Esophagus muscularis mucosa (tissue), 4 donors: Measurements from ENCODE around the gene NCAPH2.

Source experiments
- CTCF ChIP-seq, 3 experiments: fragments of 200-600 bp in 2 of 3; fragments of 450-650 bp in 1 of 3; sonication (generic) in 2 of 3; IDR thresholded peaks; one replicate each; pipeline ENCODE4 v1.5.1; 2017 to 2019; ENCODE audit warnings: antibody characterized with exemption in 3 of 3, mild to moderate bottlenecking in 2 of 3, moderate library complexity in 1 of 3
- EP300 ChIP-seq: sonication (generic); formaldehyde crosslinking; IDR thresholded peaks from one replicate; pipeline ENCODE4 v1.6.1; 2017; ENCODE audit warnings: antibody characterized with exemption
- POLR2AphosphoS5 ChIP-seq, 2 donors: sonication (generic); formaldehyde crosslinking; IDR thresholded peaks; one replicate each; pipeline ENCODE4 v1.6.1; 2017; ENCODE audit warnings: antibody characterized with exemption in 2 of 2

DNA sequence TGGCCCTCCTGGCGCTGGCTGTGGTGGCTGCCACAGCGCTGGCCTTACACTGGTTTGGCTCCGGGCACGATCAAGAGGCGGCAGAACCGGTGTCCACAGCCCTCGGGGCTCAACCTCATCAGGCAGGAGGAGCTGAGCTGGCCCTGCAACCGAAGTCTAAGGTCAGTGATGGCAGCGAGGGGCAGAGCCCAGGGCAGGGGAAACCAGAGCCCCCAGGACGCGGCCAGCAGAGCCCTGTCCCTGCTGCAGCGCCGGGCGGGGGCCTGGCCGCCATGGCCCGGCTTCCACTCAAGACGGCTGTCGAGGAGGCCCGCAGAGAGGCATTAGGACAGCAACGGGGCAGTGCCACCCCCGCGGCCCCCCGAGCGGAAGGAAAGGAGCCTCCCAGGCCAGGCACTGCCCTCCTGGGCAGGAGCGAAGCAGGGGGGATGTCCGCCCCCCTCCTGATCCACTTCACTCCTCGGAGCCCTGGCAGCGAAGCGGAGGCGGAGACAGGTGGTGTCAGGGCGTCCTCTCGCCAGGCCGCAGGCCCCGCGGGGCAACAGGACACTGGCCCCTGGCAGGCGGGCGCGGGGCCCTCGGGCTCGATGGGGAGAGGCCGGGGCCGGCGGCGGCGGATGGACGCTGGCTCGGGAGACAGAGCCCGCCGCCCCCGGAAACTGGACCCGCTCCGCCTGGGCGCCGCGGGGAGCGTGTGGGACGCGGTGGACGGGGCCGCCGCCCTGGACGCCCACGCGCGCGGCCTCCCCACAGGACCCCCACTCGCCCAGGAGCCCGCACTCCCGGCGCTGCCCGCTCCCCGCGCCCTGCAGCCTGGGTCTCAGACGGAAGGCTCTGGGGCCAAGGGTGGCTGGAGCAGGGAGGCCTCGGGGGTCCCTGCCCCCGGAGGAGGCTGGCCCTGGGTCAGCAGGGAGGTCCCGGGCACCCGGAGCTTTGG, 38.6 kb downstream of the NCAPH2 start:
- TF ChIP-seq CTCF (IDR thresholded peaks at IDR 0.05) (no peak), EP300 (no peak), POLR2AphosphoS5 (IDR thresholded peaks at IDR 0.05) (no peak)
